HEK293 (cell line): ENCODE measurements around the gene PXYLP1.

Source experiments
- CTCF ChIA-PET: fragments of 350-600 bp; formaldehyde crosslinking; extraction: SDS; loops from one replicate; lab custom pipeline; 2021; ENCODE audit warnings: antibody characterized with exemption; lab: Yijun Ruan, JAX
- POLR2A ChIA-PET: fragments of 300-600 bp; formaldehyde crosslinking; extraction: SDS; loops from one replicate; lab custom pipeline; 2020; ENCODE audit warnings: antibody characterized with exemption, inconsistent platforms; lab: Yijun Ruan, JAX
- H3K27ac ChIP-seq: fragments of 200-500 bp; sonication (Bioruptor generic); 2 replicates; pipeline ENCODE4 v1.5.1; 2014; ENCODE audit warnings: low read depth, low read length, control low read depth, inconsistent platforms; ENCODE audit errors: extremely low read depth
- H3K36me3 ChIP-seq, 2 experiments: fragments of 200-500 bp in 1 of 2; sonication (Bioruptor generic) in 1 of 2; 1 replicate in 1 of 2; 2 replicates in 1 of 2; pipeline ENCODE4 v1.5.1; 2014 to 2017; ENCODE audit warnings: inconsistent platforms in 2 of 2, low read length in 2 of 2; ENCODE audit not compliant: control insufficient read depth in 2 of 2, insufficient read depth in 1 of 2
- H3K4me1 ChIP-seq: fragments of 200-500 bp; sonication (Bioruptor generic); 2 replicates; pipeline ENCODE4 v1.5.1; 2014; ENCODE audit warnings: mild to moderate bottlenecking, low read length, inconsistent platforms; ENCODE audit not compliant: control insufficient read depth, insufficient read depth
- H3K4me3 ChIP-seq: 2 replicates; pipeline ENCODE4 v1.5.1; 2011; ENCODE audit warnings: low read depth, mild to moderate bottlenecking, control low read depth, low read length, moderate library complexity
- H3K9me3 ChIP-seq: fragments of 200-500 bp; sonication (Bioruptor generic); 2 replicates; pipeline ENCODE4 v1.5.1; 2014; ENCODE audit warnings: low read depth, low read length, inconsistent platforms; ENCODE audit not compliant: control insufficient read depth, insufficient read depth
- FEZF1 ChIP-seq: fragments of 450-650 bp; formaldehyde crosslinking; IDR thresholded peaks from 2 replicates; pipeline ENCODE4 v1.5.1; 2016; ENCODE audit warnings: missing biosample characterization, missing genetic modification characterization
- MZF1 ChIP-seq: fragments of 450-650 bp; formaldehyde crosslinking; IDR thresholded peaks from 2 replicates; pipeline ENCODE4 v1.5.1; 2017; ENCODE audit warnings: missing biosample characterization, missing genetic modification characterization, borderline replicate concordance
- PRDM6 ChIP-seq: fragments of 450-650 bp; formaldehyde crosslinking; IDR thresholded peaks from 2 replicates; pipeline ENCODE4 v1.5.1; 2017; ENCODE audit warnings: missing biosample characterization, missing genetic modification characterization
- ZBTB1 ChIP-seq: fragments of 450-650 bp; formaldehyde crosslinking; IDR thresholded peaks from 2 replicates; pipeline ENCODE4 v1.5.1; 2016; ENCODE audit warnings: missing biosample characterization, missing genetic modification characterization
- ZNF248 ChIP-seq: fragments of 450-650 bp; formaldehyde crosslinking; IDR thresholded peaks from 2 replicates; pipeline ENCODE4 v1.5.1; 2017; ENCODE audit warnings: missing biosample characterization, missing genetic modification characterization
- ZNF335 ChIP-seq: fragments of 450-650 bp; formaldehyde crosslinking; conservative IDR thresholded peaks from 2 replicates; pipeline ENCODE4 v1.5.1; 2016; ENCODE audit warnings: missing biosample characterization, missing genetic modification characterization
- ZNF341 ChIP-seq: fragments of 450-650 bp; formaldehyde crosslinking; IDR thresholded peaks from 2 replicates; pipeline ENCODE4; 2016; ENCODE audit warnings: low read depth, missing biosample characterization, missing genetic modification characterization
- ZNF423 ChIP-seq: fragments of 450-650 bp; formaldehyde crosslinking; IDR thresholded peaks from 2 replicates; pipeline ENCODE4 v1.5.1; 2016; ENCODE audit warnings: missing biosample characterization, missing genetic modification characterization
- ZNF488 ChIP-seq: fragments of 450-650 bp; formaldehyde crosslinking; IDR thresholded peaks from 2 replicates; pipeline ENCODE4 v1.5.1; 2016; ENCODE audit warnings: missing biosample characterization, missing genetic modification characterization
- ZNF658 ChIP-seq: fragments of 450-650 bp; formaldehyde crosslinking; IDR thresholded peaks from 2 replicates; pipeline ENCODE4; 2016; ENCODE audit warnings: missing biosample characterization, missing genetic modification characterization
- ZNF791 ChIP-seq: fragments of 450-650 bp; formaldehyde crosslinking; IDR thresholded peaks from 2 replicates; pipeline ENCODE4 v1.5.1; 2016; ENCODE audit warnings: missing biosample characterization, missing genetic modification characterization
- ZNF837 ChIP-seq: fragments of 450-650 bp; formaldehyde crosslinking; IDR thresholded peaks from 2 replicates; pipeline ENCODE4 v1.5.1; 2016; ENCODE audit warnings: missing biosample characterization, missing genetic modification characterization
- ZSCAN23 ChIP-seq: fragments of 450-650 bp; formaldehyde crosslinking; IDR thresholded peaks from 2 replicates; pipeline ENCODE4 v1.5.1; 2016; ENCODE audit warnings: missing biosample characterization, missing genetic modification characterization
- TF ChIP-seq, protein P1 (sequence below): IDR thresholded peaks from 2 replicates; pipeline ENCODE4 v1.6.1; 2011; ENCODE audit warnings: mild to moderate bottlenecking, low read depth, low read length, borderline replicate concordance
- TF ChIP-seq, protein P2 (sequence below): fragments of 450-650 bp; IDR thresholded peaks from 2 replicates; pipeline ENCODE4 v1.5.1; 2018; ENCODE audit warnings: missing biosample characterization, mild to moderate bottlenecking, missing genetic modification characterization
- TF ChIP-seq, protein P3 (sequence below): fragments of 450-650 bp; formaldehyde crosslinking; IDR thresholded peaks from 2 replicates; pipeline ENCODE4 v1.5.1; 2017; ENCODE audit warnings: missing biosample characterization, missing genetic modification characterization

The PXYLP1 gene

DNA sequence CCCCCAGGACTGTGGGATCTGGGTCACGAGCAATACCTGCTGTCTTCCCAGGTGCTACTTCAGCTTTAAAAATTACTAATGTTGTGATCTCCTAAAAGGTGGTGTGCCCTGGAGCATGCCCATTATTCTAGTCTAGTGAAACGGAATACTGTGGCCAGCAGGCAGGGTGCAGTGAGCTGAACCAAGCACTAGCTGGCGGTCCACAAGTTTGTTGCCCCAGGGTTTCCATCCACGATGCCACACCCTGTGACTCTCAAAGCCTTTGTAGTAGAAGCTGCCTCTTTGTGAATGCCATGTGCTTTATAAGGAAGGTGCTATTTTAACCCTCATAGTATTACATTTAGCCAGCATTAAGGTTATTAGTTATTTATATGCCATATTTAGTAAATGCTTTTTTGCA, 49.1 kb downstream of the PXYLP1 start (continued):
- TF ChIP-seq ZNF248 (tag by site-specific recombination) (no peak), ZNF341 (tag by site-specific recombination) (no peak), ZNF658 (tag by site-specific recombination) (no peak), ZNF837 (tag by site-specific recombination) (no peak), ZNF423 (tag by site-specific recombination) (no peak)
- TF ChIP-seq, protein P1, sequence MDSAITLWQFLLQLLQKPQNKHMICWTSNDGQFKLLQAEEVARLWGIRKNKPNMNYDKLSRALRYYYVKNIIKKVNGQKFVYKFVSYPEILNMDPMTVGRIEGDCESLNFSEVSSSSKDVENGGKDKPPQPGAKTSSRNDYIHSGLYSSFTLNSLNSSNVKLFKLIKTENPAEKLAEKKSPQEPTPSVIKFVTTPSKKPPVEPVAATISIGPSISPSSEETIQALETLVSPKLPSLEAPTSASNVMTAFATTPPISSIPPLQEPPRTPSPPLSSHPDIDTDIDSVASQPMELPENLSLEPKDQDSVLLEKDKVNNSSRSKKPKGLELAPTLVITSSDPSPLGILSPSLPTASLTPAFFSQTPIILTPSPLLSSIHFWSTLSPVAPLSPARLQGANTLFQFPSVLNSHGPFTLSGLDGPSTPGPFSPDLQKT: no peak
- TF ChIP-seq, all 188 proteins: peak for 0

- Histone ChIP-seq H3K4me3 (no peak overlapping the region), H3K27ac (no peak overlapping the region), H3K9me3 (no peaks in the 10 kb centered on the region), H3K36me3 (peaks cover 7 to 44% of the 10 kb centered on the region in 2 experiments; a peak in 2 of 3 replicates), H3K4me1 (no peaks in the 10 kb centered on the region)
- ChIA-PET CTCF (interaction anchor here (0.7 kb wide), 1 partner anchor 784 kb away, joined by 4 read pairs; no protein-coding TSS in a partner anchor), POLR2A (no interaction called here)
- no peak for TF ChIP-seq ZSCAN23 (tag by site-specific recombination)
- peak; percentile 75 for TF ChIP-seq PRDM6 (tag by site-specific recombination)
- no peak for TF ChIP-seq ZNF791 (tag by site-specific recombination)
- TF ChIP-seq, protein P2, sequence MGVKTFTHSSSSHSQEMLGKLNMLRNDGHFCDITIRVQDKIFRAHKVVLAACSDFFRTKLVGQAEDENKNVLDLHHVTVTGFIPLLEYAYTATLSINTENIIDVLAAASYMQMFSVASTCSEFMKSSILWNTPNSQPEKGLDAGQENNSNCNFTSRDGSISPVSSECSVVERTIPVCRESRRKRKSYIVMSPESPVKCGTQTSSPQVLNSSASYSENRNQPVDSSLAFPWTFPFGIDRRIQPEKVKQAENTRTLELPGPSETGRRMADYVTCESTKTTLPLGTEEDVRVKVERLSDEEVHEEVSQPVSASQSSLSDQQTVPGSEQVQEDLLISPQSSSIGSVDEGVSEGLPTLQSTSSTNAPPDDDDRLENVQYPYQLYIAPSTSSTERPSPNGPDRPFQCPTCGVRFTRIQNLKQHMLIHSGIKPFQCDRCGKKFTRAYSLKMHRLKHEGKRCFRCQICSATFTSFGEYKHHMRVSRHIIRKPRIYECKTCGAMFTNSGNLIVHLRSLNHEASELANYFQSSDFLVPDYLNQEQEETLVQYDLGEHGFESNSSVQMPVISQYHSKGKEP (tag by site-specific recombination): 0 out of 2 replicates have a peak, but pooled peaks have one; percentile 25
- 0 out of 2 replicates have a peak, but pooled peaks have one; percentile 18 for TF ChIP-seq FEZF1 (tag by site-specific recombination)
- no peak for TF ChIP-seq ZNF837 (tag by site-specific recombination)
- TF ChIP-seq MZF1: no peak
Observed at GRCh38 chr3:141285570-141285969, 53.9 kb downstream of the PXYLP1 start.

- TF ChIP-seq ZNF488 (no peak), ZBTB1 (tag by site-specific recombination) (no peak), ZNF335 (no peak)
- no peaks in the 10 kb centered on the region for H3K9me3 ChIP-seq
- H3K4me3 ChIP-seq: no peak overlapping the region
- H3K36me3 ChIP-seq: peaks cover 7 to 41% of the 10 kb centered on the region in 2 experiments; a peak in 2 of 3 replicates
- CTCF ChIA-PET: no interaction called here
- POLR2A ChIA-PET: no interaction called here
- no peak overlapping the region for H3K27ac ChIP-seq
- H3K4me1 ChIP-seq: no peaks in the 10 kb centered on the region
Observed at GRCh38 chr3:141286856-141287255, 55.2 kb downstream of the PXYLP1 start.

- H3K27ac ChIP-seq: no peak overlapping the region
- peaks cover 7 to 44% of the 10 kb centered on the region in 2 experiments; a peak in 2 of 3 replicates for H3K36me3 ChIP-seq
- CTCF ChIA-PET: no interaction called here
- H3K4me3 ChIP-seq: no peak overlapping the region
- H3K4me1 ChIP-seq: no peaks in the 10 kb centered on the region
- POLR2A ChIA-PET: no interaction called here
- TF ChIP-seq, protein P3, sequence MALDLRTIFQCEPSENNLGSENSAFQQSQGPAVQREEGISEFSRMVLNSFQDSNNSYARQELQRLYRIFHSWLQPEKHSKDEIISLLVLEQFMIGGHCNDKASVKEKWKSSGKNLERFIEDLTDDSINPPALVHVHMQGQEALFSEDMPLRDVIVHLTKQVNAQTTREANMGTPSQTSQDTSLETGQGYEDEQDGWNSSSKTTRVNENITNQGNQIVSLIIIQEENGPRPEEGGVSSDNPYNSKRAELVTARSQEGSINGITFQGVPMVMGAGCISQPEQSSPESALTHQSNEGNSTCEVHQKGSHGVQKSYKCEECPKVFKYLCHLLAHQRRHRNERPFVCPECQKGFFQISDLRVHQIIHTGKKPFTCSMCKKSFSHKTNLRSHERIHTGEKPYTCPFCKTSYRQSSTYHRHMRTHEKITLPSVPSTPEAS (tag by site-specific recombination): no peak
- no peaks in the 10 kb centered on the region for H3K9me3 ChIP-seq
Observed at GRCh38 chr3:141287326-141287725, 55.7 kb downstream of the PXYLP1 start.
